B cell (primary cell): ENCODE results near the gene TLE5. TPM values are rescaled to one million over a fixed set of nuclear protein-coding genes. Genes with fewer than 3 reads are reported as not detected.
A peak's percentile ranks its signal among the peaks of the same experiment; 100 is the strongest.

ENCODE experiments used
- ATAC-seq: fragments of 200-7000 bp; cut with Tn5 transposase; one replicate; pipeline ENCODE4 v1.10.0; 2021; ENCODE audit warnings: low read depth, mild to moderate bottlenecking, moderate number of reproducible peaks, moderate library complexity
- CTCF ChIA-PET: fragments of 350-600 bp; sonication (Branson Sonifier 250); formaldehyde crosslinking; loops from one replicate; lab custom pipeline; 2021; ENCODE audit warnings: antibody characterized with exemption, inconsistent platforms; lab: Charles Lee
- POLR2A ChIA-PET: fragments of 350-600 bp; sonication (Branson Sonifier 250); formaldehyde crosslinking; loops from one replicate; lab custom pipeline; 2021; ENCODE audit warnings: antibody characterized with exemption; lab: Charles Lee
- DNase-seq: peaks from one replicate; pipeline ENCODE4 v3.0.0; 2013
- H2AFZ ChIP-seq: 2 replicates; pipeline ENCODE4 v1.6.1; 2012; ENCODE audit warnings: mild to moderate bottlenecking, low read depth, low read length; ENCODE audit not compliant: insufficient read depth, poor library complexity, severe bottlenecking
- H3K27ac ChIP-seq, 2 donors: 1 replicate in 1 of 2; 2 replicates in 1 of 2; pipeline ENCODE4 v1.5.1; 2012 to 2013; ENCODE audit warnings: low read length in 2 of 2, mild to moderate bottlenecking in 2 of 2, moderate library complexity in 1 of 2
- H3K27me3 ChIP-seq, 4 experiments: fragments of 200-600 bp in 1 of 4; sonication (generic) in 1 of 4; replicated peaks in 1 of 4; 1 replicate in 2 of 4; 2 replicates in 2 of 4; pipeline versions ENCODE4 v1.6.1 to v1.7.0; 2013 to 2016; ENCODE audit warnings: low read length in 3 of 4, mild to moderate bottlenecking in 2 of 4, mixed read lengths in 1 of 4, moderate library complexity in 1 of 4; ENCODE audit not compliant: insufficient read depth in 4 of 4, control insufficient read depth in 3 of 4; ENCODE audit errors: control extremely low read depth in 1 of 4
- H3K36me3 ChIP-seq, 2 experiments: replicated peaks in 1 of 2; 1 replicate in 1 of 2; 2 replicates in 1 of 2; pipeline versions ENCODE4 v1.6.1 to v1.7.1; 2013; ENCODE audit warnings: low read length in 1 of 2; ENCODE audit not compliant: insufficient read depth in 2 of 2, control insufficient read depth in 1 of 2; ENCODE audit errors: control extremely low read depth in 1 of 2, extremely low read depth in 1 of 2
- H3K4me1 ChIP-seq, 2 donors: fragments of 200-600 bp in 1 of 2; sonication (generic) in 1 of 2; 1 replicate in 1 of 2; 2 replicates in 1 of 2; pipeline versions ENCODE4 v1.5.1 to v1.6.1; 2013 to 2017; ENCODE audit warnings: low read length in 2 of 2; ENCODE audit not compliant: control insufficient read depth in 2 of 2, insufficient read depth in 2 of 2
- H3K4me2 ChIP-seq: replicated peaks from 2 replicates; pipeline ENCODE3; 2012; ENCODE audit warnings: mild to moderate bottlenecking, low read depth, low read length; ENCODE audit not compliant: poor library complexity, severe bottlenecking
- H3K4me3 ChIP-seq, 5 experiments: fragments of 200-600 bp in 1 of 5; sonication (generic) in 1 of 5; 1 replicate in 3 of 5; 2 replicates in 2 of 5; pipeline versions ENCODE4 v1.5.1 to v1.7.0; 2011 to 2016; ENCODE audit warnings: low read length in 4 of 5, mild to moderate bottlenecking in 4 of 5, low read depth in 2 of 5, control low read depth in 1 of 5, moderate library complexity in 1 of 5; ENCODE audit not compliant: insufficient read depth in 1 of 5; ENCODE audit errors: control extremely low read depth in 1 of 5, extremely low read depth in 1 of 5
- H3K79me2 ChIP-seq: fragments of 200-600 bp; sonication (generic); one replicate; pipeline ENCODE4 v1.6.0; 2016; ENCODE audit warnings: low read length; ENCODE audit not compliant: control insufficient read depth, insufficient read depth
- H3K9ac ChIP-seq: fragments of 200-600 bp; sonication (generic); 2 replicates; pipeline ENCODE4 v1.6.1; 2017; ENCODE audit warnings: mild to moderate bottlenecking, low read length, moderate library complexity
- H3K9me3 ChIP-seq, 3 donors: one replicate each; pipeline versions ENCODE4 v1.6.1 to v1.7.1; 2013; ENCODE audit warnings: low read length in 2 of 3; ENCODE audit not compliant: control insufficient read depth in 2 of 3, insufficient read depth in 1 of 3; ENCODE audit errors: control extremely low read depth in 1 of 3
- H4K20me1 ChIP-seq: 2 replicates; pipeline ENCODE4 v1.6.0; 2012; ENCODE audit warnings: mild to moderate bottlenecking, low read length; ENCODE audit not compliant: insufficient read depth, control insufficient read depth, poor library complexity, severe bottlenecking
- H3K27ac Mint-ChIP-seq: one replicate; pipeline ENCODE4 v1.8.0; 2021; ENCODE audit warnings: mixed read lengths
- H3K27me3 Mint-ChIP-seq: one replicate; pipeline ENCODE4 v1.8.0; 2021; ENCODE audit warnings: mixed read lengths
- H3K4me1 Mint-ChIP-seq: one replicate; pipeline ENCODE4 v1.8.0; 2021; ENCODE audit warnings: mixed read lengths
- H3K4me3 Mint-ChIP-seq: one replicate; pipeline ENCODE4 v1.8.0; 2021; ENCODE audit warnings: mixed read lengths
- H3K9me3 Mint-ChIP-seq: one replicate; pipeline ENCODE4 v1.8.0; 2022; ENCODE audit warnings: mixed read lengths; ENCODE audit not compliant: insufficient read depth
- EZH2 ChIP-seq: IDR thresholded peaks from 2 replicates; pipeline ENCODE4 v1.6.1; 2012; ENCODE audit warnings: borderline replicate concordance, low read depth, mild to moderate bottlenecking, moderate library complexity, low read length; ENCODE audit not compliant: insufficient read depth, poor library complexity, severe bottlenecking
- WGBS: methylation state at CpG from one replicate; pipeline ENCODE4 v1.1.5; 2013; ENCODE audit warnings: missing lambda C conversion rate; ENCODE audit not compliant: insufficient coverage; 5-methylcytosine and 5-hydroxymethylcytosine counted together
- intact Hi-C: fragments of 100-400 bp; cut with micrococcal nuclease; formaldehyde crosslinking; loops from one replicate; pipeline ENCODE4 v1.10.0; 2022
- polyA plus RNA-seq: library from polyadenylated mRNA; depleted of rRNA; stranded (reverse); fragments of >200 nt; gene quantifications from 2 replicates; pipeline ENCODE4 v1.2.3, GENCODE V29; 2012
- total RNA-seq, 2 donors: library from RNA; stranded (reverse); fragments of 120-200 nt in 1 of 2; gene quantifications; 1 replicate in 1 of 2; 2 replicates in 1 of 2; pipeline versions ENCODE4 v1.2.3 to v1.2.4, GENCODE V29; 2013 to 2022
- TF ChIP-seq, protein P1 (sequence below): fragments of 200-600 bp; IDR thresholded peaks from one replicate; pipeline ENCODE4 v1.8.0; 2022; ENCODE audit warnings: antibody characterized with exemption, mild to moderate bottlenecking

TLE5 gene
- total and polyA plus RNA-seq, 2 donors (not counting 1 experiment from before 2014, with no cell fraction given), result 697 to 1,132 TPM

DNA sequence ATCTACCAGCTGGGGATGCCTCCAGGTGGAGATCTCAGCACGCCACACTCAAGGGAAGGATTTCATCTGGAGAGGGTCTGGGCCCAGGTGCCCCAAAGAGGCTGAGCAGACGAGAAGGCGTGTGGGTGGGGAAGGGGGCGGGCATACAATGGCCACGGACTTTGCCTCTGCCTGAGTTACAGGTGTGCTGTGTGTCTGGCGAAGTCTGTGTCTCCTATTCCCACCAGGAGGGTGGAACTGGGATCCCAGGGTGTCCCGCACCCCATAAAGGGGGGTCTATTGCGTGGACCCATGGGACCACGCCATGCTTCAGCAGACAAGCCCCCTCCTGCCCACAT lies 36.8 kb downstream of the TLE5 start:
- 83% methylated on average over 1 of the region's 9 CpGs for WGBS
- Mint-ChIP-seq H3K9me3 (no peaks in the 10 kb centered on the region), H3K4me3 (no peak overlapping the region), H3K4me1 (peaks cover 20% of the 10 kb centered on the region), H3K27ac (peak overlapping the region; percentile 20), H3K27me3 (peaks cover 54% of the 10 kb centered on the region)
- intact Hi-C loops, result no loop called here
- ChIA-PET CTCF (no interaction called here), POLR2A (interaction anchor here (0.7 to 1.0 kb wide), 4 partner anchors 10 to 50 kb away, joined by 3 to 7 read pairs (median 4); no protein-coding TSS in a partner anchor)
- Histone ChIP-seq H3K36me3 (no peaks in the 10 kb centered on the region), H3K9me3 (peaks cover 0 to 12% (median 2%) of the 10 kb centered on the region in 3 donors), H3K4me3 (no peak overlapping the region), H3K27me3 (peaks cover 0 to 58% (median 30%) of the 10 kb centered on the region in 4 experiments), H3K9ac (no peak overlapping the region), H2AFZ (no peak overlapping the region), H4K20me1 (no peaks in the 10 kb centered on the region), H3K4me2 (peak overlapping the region; percentile 41), H3K79me2 (no peaks in the 10 kb centered on the region), H3K4me1 (peaks cover 24 to 30% of the 10 kb centered on the region in 2 donors), H3K27ac (no peak overlapping the region)
- ATAC-seq, result no peak
- no peak for DNase-seq
- TF ChIP-seq EZH2, result no peak
- TF ChIP-seq, protein P1, sequence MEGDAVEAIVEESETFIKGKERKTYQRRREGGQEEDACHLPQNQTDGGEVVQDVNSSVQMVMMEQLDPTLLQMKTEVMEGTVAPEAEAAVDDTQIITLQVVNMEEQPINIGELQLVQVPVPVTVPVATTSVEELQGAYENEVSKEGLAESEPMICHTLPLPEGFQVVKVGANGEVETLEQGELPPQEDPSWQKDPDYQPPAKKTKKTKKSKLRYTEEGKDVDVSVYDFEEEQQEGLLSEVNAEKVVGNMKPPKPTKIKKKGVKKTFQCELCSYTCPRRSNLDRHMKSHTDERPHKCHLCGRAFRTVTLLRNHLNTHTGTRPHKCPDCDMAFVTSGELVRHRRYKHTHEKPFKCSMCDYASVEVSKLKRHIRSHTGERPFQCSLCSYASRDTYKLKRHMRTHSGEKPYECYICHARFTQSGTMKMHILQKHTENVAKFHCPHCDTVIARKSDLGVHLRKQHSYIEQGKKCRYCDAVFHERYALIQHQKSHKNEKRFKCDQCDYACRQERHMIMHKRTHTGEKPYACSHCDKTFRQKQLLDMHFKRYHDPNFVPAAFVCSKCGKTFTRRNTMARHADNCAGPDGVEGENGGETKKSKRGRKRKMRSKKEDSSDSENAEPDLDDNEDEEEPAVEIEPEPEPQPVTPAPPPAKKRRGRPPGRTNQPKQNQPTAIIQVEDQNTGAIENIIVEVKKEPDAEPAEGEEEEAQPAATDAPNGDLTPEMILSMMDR, result no peak

DNA sequence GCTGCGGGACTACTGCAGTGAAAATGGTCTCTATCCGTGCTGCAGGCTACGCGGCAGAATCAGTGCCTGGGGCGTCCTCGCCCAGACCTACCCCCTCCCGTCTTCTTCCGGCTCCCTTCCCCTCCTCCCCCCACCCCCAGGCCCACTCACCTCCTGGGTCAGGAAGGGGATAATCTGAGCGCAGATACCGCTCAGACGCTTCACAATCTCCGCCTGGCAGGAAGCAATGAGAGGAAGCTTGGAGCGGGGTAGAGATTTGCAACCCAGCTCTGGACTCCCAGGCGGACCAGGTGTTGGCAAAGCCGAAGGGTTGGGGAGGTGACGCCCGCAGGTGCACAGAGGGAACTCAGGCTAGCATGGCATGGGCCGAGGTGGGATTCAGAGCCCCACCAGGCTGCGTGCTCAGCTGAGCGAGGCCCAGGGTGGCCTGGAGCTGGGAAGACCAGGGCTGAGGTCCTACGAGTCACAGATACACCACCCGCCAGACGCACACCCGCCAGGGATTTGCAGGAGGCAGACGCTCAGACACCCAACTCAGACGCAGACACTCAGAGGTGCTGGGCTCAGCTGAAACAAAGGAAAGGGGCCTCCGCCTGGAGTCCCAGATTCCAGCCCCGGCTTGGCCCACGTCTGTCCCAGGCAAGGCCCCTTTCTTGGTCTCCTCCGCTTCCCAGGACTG lies 37.3 kb downstream of the TLE5 start:
- ChIA-PET POLR2A (interaction anchor here (0.7 to 1.0 kb wide), 3 partner anchors 10 to 21 kb away, joined by 3 to 7 read pairs (median 4); no protein-coding TSS in a partner anchor), CTCF (interaction anchor here (1.4 kb wide), 1 partner anchor 62 kb away, joined by 6 read pairs; no protein-coding TSS in a partner anchor)
- no peaks in the 10 kb centered on the region for H3K79me2 ChIP-seq
- peaks cover 24 to 30% of the 10 kb centered on the region in 2 donors for H3K4me1 ChIP-seq
- 23% methylated on average over 28 of the region's 30 CpGs for WGBS
- DNase-seq (no peak), ATAC-seq (no peak)
- no peak overlapping the region for H2AFZ ChIP-seq
- peaks cover 0 to 55% (median 27%) of the 10 kb centered on the region in 4 experiments for H3K27me3 ChIP-seq
- H3K4me2 ChIP-seq, result peak overlapping the region; percentile 41
- Mint-ChIP-seq H3K4me1 (peaks cover 18% of the 10 kb centered on the region), H3K27ac (peak overlapping the region; percentile 20), H3K27me3 (peaks cover 50% of the 10 kb centered on the region), H3K9me3 (no peaks in the 10 kb centered on the region), H3K4me3 (no peak overlapping the region)
- intact Hi-C loops, result no loop called here
- no peaks in the 10 kb centered on the region for H3K36me3 ChIP-seq
- H3K9me3 ChIP-seq, result peaks cover 0 to 12% (median 2%) of the 10 kb centered on the region in 3 donors
- H4K20me1 ChIP-seq, result no peaks in the 10 kb centered on the region
- no peak overlapping the region for H3K27ac ChIP-seq
- H3K4me3 ChIP-seq, result no peak overlapping the region
- H3K9ac ChIP-seq, result no peak overlapping the region
- TF ChIP-seq EZH2, result no peak
- TF ChIP-seq, protein P1, result no peak
